ENCODE measurements around the gene CD2AP.
"Not testable (repeated sequence)": the region's sequence is repeated elsewhere in the genome, so short reads cannot be mapped to it uniquely, and the experiment has no call there.

Gene CD2AP

DNA sequence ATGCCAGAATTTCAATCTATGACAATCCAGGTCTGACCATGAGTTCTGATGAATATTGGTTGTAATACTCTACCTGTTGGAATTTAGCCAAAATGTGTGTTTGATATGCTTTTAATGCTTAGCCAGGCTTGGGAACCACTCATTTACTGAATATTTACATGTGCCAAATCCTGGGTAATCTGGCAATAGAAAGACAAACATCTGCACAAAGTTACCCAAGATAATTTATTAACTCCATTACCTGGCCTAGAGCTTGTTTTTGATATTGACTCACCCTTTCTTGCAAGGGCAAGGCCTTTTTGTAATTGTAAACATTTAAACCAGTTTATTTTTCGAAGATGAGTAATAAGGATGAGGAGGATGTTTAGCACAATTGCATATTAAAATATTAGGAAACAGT lies 13.5 kb upstream of the CD2AP start:
- DNase-seq, result no peak

DNA sequence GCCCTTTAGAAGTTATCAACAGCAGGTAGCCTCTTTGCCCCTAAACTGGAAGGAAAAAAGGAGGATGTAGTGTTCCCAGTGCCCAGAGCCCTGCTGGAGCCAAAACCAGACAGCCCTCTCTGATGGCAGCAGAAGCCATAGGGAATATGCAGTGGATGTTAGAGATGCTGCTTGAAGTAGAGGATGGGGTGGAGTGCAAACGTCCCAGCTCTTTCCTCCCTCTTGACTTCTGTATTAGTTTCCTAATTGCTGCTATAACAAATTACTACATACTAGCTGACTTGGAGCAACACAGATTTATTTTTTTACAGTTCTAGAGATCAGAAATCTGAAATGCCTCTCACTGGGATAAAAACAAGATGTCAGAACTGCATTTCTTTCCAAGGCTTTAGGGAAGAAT lies 12.5 kb upstream of the CD2AP start:
- no peak for DNase-seq

DNA sequence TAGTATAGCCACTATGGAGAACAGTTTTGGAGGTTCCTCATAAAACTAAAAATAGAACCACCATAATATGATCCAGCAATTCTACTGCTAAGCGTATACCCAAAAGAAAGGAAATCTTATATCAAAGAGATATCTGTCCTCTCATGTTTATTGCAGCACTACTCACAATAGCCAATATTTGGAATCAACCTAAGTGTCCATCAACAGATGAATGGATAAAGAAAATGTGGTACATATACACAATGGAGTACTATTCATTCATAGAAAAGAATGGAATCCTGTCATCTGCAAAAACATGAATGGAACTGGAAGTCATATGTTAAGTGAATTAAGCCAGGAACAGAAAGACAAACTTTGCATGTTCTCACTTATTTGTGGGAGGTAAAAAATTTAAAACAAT lies 5.7 kb upstream of the CD2AP start:
- DNase-seq, result no peak

DNA sequence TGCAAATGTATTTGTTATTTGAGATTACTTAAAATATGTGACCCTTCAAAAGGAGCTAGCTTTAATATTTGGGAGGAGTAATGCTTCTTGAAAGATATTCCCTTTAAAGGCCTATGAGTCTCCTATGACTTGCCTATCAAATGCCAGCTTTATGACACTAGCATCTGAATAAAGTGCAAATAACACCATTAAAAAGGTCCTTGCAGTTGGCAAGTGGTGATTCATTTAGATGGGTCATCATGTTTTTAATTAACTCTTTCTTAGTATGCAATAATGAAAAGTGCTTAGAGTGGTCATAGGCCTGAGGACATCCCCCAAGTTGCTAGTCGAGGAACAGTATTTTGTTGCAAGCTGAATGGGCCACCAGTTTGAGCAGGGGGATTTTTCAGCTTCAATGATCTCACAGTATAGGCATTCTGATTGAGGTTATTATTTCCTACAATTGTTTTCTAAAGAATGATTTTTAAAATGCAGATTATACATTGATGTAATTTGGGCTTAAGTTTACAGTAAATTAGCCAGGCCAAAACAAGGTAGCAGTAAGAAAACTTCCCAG lies 3.7 kb upstream of the CD2AP start:
- no peak for DNase-seq

DNA sequence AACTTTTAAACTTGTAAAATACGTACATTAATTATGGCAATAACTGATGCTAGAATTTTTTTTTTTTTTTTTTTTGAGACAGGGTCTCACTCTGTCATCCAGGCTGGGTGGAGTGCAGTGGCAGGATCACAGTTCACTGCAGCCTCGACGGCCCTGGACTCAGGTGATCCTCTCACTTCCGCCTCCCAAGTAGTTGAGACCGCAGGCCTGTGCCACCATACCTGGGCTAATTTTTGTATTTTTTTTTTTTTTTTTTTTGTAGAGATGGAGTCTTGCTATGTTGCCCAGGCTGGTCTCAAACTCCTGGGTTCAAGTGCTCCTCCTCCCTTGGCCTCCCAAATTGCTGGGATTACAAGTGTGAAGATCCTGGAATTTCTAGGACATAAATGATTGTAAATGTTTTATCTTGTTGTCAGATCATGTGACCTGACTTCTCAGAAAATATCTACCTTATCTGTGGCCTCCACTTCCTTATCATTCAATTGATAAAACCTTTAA lies 2.2 kb upstream of the CD2AP start:
- DNase-seq, result no peak

DNA sequence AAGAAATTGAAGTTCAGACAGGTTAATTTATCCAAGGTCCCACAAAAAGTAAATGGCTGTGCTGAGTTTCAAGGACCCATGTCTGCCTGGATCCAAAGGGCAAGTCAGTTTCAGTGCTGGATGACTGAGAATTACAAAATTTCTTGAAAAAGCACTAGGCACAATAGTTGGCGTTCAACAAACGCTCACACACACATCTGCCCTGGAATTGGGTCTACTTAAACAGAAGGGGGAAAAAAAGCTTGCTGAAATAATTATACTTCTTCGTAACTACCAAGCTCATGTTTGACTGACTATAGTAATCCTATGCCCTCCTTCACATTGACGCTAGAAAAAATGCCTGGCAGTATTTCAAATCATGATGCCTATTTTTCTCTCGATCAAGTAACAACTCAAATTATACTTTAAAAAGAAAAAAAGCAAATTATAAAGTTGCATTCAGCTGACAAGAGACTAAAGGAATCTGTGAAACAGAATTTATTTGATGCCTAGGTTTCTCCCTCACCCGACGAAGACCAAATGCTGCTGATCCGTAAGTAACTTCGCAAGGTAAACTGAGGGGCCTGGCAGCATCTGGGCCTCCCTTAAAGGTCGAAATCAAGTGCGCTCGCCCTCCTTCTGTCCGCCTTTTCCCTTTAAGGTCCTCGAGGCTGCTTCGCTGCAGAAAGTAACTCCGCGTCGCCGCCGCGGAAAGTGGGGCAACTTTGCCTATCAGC lies 650 bp upstream of the CD2AP start:
- DNase-seq, result no peak

DNA sequence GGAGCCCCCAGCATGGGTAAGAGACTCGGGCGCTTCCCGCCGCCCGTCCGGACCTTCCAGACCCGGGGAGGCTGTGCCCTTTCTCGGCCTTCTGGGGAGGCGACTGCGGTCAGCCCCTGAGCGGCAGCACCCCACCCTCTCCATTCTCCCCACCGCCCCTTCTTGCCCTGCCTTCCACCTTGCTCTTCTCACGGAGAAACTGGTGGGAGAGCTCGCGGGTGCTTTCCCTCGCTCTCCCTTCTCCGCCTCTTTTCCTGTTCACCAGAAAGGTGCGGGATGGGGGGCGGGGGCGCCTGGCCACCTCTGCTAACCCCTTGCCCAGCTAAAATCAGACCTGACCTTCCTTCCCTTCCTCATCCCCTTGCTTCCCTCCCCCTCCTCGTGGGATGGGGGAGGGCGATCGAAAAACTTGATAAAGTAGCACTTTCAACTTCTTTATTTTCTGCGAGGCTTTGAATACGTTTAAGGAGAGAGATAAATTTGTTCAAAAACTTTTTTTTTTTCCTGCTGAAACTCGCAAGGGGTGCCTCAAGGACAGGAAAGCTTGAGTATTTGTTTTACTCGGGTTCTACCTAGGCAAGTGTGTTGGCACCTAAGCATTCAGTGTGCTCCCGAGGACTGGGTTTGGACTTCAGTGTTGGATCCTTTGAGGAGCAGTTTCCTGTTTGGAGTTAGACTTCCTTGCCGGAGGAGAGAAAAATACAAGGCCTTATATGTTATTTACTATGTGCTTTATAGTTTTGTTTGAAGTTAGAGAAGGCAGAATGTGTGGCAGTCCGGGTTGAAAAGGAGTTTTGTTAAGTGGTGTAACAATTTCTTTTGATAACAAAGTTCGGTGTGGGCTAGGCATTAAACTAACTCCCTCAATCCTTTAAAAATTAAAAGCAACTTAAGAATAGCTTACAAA lies 897 bp downstream of the CD2AP start:
- peak; percentile 50 for DNase-seq

DNA sequence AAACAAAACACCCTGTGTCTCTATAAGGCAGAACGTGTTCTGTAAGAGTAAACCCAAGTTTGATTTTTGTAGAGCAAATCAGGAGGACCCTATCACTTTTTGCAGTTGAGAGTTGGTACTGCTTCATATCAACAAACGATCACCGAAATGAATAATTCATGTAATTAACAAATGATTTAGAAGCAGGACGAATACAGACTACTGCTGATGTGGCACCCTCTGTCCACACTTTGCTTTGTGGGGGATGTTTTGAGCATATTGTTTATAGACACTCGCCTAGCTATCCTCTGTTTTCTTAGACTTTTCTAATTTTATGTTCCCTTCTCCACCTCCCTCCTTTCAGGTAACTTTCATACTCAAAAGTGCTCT lies 1.5 kb downstream of the CD2AP start:
- DNase-seq, result peak; percentile 14

DNA sequence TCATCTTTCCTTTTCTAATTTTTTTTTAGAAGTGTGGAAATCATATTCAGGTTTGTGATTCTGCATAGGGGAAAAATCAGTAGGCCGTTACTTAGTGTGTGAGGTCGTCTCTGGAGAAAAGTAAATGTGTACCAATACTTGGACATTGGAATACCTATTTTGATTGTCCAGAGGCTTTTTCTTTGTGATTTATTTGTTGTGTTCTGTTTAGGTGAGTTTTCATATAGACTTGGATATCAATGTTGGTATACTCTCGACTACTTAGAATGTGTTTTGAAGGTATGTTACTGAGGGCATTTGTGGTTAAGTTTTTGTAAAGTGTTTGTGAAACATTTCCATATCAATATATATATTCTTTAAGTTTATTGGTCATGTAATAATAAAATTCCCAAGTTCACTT lies 2.3 kb downstream of the CD2AP start:
- no peak for DNase-seq

DNA sequence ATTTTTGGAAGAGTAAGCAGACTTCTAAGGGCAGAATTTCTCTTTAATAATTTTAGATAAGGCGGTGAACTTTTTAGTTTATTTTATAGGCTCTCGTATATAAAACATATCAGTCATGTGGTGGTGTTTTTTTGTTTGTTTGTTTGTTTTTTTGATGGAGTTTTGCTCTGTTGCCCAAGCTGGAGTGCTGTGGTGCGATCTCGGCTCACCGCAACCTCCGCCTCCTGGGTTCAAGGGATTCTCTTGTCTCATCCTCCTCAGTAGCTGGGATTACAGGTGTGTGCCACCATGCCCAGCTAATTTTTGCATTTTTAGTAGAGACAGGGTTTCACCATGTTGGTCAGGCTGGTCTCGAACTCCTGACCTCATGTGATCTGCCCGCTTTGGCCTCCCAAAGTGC lies 3.6 kb downstream of the CD2AP start:
- DNase-seq, result not testable (repeated sequence)

DNA sequence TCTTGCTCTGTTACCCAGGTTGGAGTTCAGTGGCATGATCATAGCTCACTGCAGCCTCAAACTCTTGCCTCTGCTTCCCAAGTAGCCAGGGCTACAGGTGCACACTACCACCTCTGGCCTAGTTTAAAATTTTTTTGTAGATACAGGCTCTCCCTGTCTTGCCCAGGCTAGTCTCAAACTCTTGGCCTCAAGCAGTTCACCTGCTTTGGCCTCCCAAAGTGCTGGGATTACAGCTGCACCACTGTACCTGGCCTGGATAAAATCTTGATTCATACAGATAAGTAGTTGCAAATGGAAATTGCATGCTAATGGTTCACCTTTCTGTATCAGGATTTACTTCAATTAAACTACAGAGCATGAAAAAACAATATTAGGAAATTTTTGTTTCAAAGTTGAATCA lies 4.2 kb downstream of the CD2AP start:
- no peak for DNase-seq

DNA sequence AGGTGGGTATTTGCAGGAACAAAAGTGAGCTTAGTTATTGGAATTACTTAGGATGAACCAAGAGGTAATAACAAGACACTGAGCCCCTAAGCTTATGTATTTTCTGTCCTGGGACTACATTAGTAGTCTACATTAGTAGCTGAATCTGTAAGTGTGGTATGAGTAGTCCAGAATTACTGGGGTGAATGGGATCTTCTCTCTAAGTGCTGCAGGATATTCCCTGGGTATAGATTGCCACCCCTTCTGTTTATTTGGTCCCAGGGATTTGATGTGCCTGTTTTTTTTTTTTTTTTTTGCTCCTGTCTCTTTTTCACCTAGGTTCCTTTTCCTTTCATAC lies 5.9 kb downstream of the CD2AP start:
- no peak for DNase-seq

DNA sequence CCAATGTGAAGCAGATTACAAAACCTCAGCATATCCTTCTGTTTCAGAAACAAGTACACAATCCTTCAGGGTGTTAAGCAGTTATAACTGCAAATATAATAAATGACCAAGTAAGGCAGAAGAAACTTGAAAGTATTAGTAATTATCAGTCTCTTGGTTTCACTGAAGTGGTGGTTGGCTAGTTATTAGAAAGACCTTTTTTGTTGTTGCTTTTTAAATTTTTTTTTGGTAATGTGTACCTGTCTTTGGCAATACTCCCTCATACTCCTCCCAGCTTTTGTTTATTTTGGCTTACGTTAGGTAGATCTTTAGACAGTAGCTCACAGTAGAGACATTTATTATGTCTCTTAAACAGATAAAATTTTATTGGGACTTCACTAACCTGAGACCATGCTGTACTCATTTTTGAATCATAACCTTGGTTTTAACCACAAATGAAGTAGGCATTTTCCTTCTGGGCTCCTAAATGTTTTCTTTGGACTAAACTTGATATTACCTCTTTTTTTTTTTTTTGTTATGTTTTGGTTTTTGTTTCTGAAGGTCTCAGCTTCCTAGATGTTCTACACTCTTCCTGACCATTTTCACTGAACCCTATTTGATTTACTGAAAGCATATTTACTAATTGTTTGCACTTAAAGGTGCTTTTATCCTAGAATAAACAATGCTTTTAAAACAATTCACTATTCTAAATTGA lies 6.4 kb downstream of the CD2AP start:
- DNase-seq, result no peak

DNA sequence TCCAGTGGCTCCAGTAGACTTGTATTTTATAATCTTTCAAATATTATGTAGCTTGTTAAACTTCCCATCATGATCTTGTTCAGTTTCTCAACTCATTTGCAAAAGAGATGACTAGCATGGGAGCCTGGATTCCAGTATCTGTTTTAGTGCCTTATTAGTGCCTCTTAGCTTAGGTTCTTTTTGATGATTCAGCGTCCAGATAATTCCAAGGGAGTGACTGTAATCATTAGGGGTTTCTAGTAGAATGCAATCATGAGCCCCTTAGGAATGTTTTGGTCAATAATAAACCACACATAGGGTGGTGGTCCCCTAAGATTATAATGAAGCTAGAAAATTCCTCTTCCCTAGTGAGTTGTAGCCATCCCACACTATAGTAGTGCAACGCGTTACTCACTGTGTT lies 7.0 kb downstream of the CD2AP start:
- DNase-seq, result no peak

DNA sequence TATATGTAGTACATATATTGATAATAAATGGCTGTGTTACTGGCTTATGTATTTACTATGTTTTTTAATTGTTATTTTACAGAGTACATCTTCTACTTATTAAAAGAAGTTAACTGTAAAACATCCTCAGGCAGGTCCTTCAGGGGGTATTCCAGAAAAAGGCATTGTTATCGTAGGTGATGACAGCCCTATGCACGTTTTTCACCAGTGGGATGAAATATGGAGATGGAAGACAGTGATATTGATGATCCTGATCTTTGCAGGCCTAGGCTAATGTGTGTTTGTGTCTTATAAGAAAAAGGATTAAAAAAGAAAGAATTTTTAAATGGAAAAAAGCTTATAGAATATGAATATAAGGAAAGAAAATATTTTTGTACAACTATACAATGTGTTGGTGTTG lies 7.5 kb downstream of the CD2AP start:
- DNase-seq, result no peak

DNA sequence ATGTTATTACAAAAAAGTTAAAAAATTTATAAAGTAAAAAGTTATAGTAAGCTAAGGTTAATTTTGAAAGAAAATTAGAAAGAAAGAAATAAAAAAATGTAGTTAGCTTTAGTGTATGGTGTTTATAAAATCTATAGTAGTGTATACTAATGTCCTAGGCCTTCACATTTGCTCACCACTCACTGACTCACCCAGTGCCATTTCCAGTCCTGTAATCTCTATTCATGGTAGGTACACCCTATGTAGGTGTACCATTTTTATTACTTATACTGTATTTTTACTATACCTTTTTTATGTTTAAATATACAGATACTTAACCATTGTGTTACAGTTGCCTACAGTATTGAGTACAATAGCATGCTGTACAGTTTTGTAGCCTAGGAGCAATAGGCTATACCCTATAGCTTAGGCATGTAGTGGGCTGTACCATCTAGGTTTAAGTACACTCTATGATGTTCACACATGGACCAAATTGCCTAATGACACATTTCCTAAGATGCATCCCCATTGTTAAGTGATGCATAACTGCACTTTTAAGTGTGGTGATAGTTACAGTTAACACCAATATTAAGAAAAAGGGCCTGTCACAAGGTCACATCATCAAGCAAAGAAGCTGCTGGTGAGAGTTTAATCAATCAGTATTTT lies 8.0 kb downstream of the CD2AP start:
- DNase-seq, result no peak

DNA sequence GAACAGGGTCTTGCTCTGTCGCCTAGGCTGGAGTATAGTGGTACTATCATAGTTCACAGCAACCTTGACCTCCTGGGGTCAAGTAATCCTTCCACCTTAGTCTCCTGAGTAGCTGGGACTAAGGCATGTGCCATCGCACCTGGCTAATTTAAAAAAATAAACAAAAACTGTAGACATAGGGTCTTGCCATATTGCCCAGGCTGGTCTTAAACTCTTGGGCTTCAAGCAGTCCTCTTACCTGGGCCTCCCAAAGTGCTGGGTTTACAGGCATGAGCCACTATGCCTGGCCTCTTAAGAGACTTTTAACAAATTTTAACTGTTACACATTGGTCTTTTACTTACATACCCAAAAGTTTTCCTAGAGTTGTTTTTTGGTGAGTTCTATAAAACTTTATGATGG lies 12.4 kb downstream of the CD2AP start:
- DNase-seq, result no peak

DNA sequence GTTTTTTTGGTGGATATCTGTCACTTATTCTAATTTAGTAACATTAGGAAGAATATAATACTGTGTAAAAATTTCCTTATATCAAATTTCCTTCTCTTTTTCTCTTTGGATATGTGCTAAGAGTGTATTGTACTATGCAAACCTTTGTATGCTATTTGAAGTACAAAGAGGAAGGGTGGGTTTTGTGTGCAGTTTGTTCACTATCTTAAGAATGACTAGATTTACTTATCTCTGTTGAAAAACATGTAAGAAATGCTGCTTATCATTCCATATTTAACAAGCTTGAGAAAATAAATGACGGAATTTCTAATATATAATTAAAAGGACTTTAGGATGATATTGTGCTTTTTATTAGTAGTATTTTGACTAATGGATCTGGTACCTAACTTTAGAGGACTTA lies 13.1 kb downstream of the CD2AP start:
- no peak for DNase-seq

DNA sequence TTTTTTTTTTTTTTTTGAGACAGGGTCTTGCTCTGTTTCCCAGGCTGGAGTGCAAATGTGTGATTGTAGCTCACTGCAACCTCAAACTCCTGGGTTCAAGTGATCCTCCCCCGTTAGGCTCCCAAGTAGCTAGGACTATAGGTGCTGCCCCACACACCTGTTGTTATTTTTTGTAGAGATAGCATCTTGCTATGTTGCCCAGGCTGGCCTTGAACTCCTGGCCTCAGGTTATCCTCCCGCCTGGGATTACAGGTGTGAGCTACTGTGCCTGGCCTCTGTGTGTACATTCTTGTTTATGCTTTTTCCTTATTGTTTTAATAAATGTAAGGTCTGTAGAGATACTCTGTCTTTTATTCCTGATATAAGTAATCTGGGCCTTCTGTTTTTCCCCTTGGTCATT lies 14.8 kb downstream of the CD2AP start:
- DNase-seq, result no peak

DNA sequence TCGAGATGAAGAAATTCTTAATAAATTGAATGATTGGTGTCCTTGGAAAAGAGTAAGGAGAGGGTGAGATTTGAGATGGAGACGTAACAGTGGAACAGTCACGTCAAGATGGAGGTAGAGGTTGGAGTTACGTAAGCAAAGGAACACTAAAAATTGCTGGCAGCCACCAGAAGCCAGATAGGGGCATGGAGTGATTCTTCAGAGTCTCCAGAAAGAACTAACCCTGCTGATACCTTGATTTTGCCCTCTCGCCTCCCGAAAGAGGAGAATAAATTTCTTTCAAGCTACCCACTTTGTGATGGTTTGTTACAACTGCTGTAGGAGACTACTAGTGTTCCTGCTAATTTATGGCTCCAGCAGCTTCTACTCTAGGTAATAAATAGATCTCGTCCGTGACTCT lies 17.6 kb downstream of the CD2AP start:
- no peak for DNase-seq

DNA sequence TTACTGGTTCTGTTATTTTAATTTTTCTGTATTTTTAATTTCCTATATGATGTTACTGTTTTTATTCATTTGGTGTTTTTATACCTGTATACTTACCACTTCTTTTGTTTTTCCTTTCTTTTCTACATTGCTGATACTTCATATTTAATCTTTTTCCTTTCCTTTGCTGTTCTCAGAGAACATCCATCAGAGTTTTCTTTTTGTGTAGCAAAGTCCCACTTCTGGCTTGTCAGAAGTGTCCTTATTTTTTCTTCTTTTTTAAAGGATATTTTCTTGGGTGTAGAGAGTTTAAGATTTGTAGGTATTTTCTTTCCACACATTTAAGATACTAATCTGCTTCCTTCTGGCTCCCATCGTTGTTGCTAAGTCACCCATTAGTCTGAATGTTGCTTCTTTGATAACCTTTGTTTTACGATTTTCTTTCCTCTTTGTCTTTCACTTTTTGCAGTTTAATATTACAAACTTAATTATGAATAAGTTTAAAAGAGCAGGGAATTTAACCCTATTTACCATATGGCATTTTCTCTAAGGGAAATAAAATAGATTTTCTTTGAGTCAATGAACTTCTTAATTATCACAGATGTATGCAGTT lies 18.5 kb downstream of the CD2AP start:
- no peak for DNase-seq

DNA sequence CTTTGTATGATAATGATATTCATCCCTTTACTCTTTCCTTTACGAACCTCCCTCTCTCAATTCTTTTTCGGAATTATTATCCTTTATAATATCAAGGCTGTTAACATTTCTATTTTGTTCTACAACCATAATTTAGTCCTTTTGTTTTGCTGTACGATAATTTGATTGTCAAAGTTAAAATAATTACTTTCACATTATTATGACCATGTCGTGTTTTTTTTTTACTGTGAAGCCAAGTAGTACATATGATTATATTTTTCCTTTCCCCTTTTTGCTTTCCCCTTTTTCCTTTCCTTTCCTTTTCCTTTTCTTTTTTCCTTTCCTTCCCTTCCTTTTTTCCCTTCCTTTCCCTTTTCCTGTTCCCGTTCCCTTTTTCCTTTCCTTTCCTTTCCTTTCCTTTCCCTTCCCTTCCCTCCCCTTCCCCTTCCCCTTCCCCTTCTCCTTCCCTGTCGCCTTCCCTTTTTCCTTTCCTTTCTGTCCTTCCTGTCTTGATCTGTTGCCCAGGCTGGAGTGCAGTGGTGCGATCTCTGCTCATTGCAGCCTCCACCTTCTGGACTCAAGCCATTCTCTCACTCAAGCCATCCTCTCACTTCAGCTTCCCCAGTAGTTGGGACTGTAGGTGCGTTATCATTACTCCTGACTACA lies 19.5 kb downstream of the CD2AP start:
- no peak for DNase-seq

Data from NCI-H82 (cell line).